CD14-positive monocyte (primary cell): ENCODE measurements around the gene CRMP1. TPM values are rescaled to one million over a fixed set of nuclear protein-coding genes. Genes with fewer than 3 reads are reported as not detected.

Source experiments
- DNase-seq, 3 donors: peaks; one replicate each; pipeline ENCODE4 v3.0.0-alpha.2; 2011 to 2022
- H2AFZ ChIP-seq: 2 replicates; pipeline ENCODE4 v1.6.0; 2012; ENCODE audit warnings: mild to moderate bottlenecking, low read depth, low read length, inconsistent platforms; ENCODE audit not compliant: insufficient read depth, poor library complexity, severe bottlenecking
- H3K27ac ChIP-seq, 2 donors: 1 replicate in 1 of 2; 2 replicates in 1 of 2; pipeline ENCODE4 v1.5.1; 2012 to 2013; ENCODE audit warnings: low read length in 2 of 2, control low read depth in 1 of 2, inconsistent platforms in 1 of 2, low read depth in 1 of 2, mild to moderate bottlenecking in 1 of 2
- H3K27me3 ChIP-seq, 2 donors: one replicate each; pipeline versions ENCODE4 v1.6.0 to v1.6.1; 2011 to 2013; ENCODE audit warnings: low read length in 2 of 2; ENCODE audit not compliant: control insufficient read depth in 2 of 2, insufficient read depth in 2 of 2
- H3K36me3 ChIP-seq, 2 donors: replicated peaks in 1 of 2; 1 replicate in 1 of 2; 2 replicates in 1 of 2; pipeline versions ENCODE4 v1.5.1 to v1.6.1; 2012 to 2013; ENCODE audit warnings: low read length in 2 of 2, control low read depth in 1 of 2, inconsistent platforms in 1 of 2, mild to moderate bottlenecking in 1 of 2; ENCODE audit not compliant: insufficient read depth in 2 of 2, control insufficient read depth in 1 of 2
- H3K4me1 ChIP-seq, 2 donors: 1 replicate in 1 of 2; 2 replicates in 1 of 2; pipeline versions ENCODE4 v1.5.1 to v1.6.1; 2012 to 2013; ENCODE audit warnings: low read length in 2 of 2, control low read depth in 1 of 2, inconsistent platforms in 1 of 2, mild to moderate bottlenecking in 1 of 2, moderate library complexity in 1 of 2; ENCODE audit not compliant: insufficient read depth in 2 of 2, control insufficient read depth in 1 of 2
- H3K4me2 ChIP-seq: replicated peaks from 2 replicates; pipeline ENCODE3; 2012; ENCODE audit warnings: low read length, moderate library complexity, mild to moderate bottlenecking; ENCODE audit not compliant: poor library complexity, severe bottlenecking; ENCODE audit errors: extremely low read depth
- H3K4me3 ChIP-seq, 3 experiments: fragments of 200-600 bp in 1 of 3; sonication (generic) in 1 of 3; replicated peaks in 1 of 3; 1 replicate in 2 of 3; 2 replicates in 1 of 3; pipeline ENCODE4 v1.5.1; 2011 to 2013; ENCODE audit warnings: low read length in 3 of 3, mild to moderate bottlenecking in 3 of 3, control low read depth in 2 of 3, low read depth in 2 of 3, inconsistent platforms in 1 of 3, moderate library complexity in 1 of 3
- H3K79me2 ChIP-seq: 2 replicates; pipeline ENCODE4 v1.6.0; 2012; ENCODE audit warnings: mild to moderate bottlenecking, control low read depth, inconsistent platforms, low read length, moderate library complexity; ENCODE audit not compliant: insufficient read depth
- H3K9ac ChIP-seq: 2 replicates; pipeline ENCODE4 v1.6.0; 2017; ENCODE audit warnings: low read length, mild to moderate bottlenecking; ENCODE audit not compliant: insufficient read depth, poor library complexity, severe bottlenecking
- H3K9me3 ChIP-seq, 2 donors: replicated peaks in 1 of 2; 1 replicate in 1 of 2; 2 replicates in 1 of 2; pipeline versions ENCODE4 v1.5.1 to v1.6.1; 2012 to 2013; ENCODE audit warnings: low read length in 2 of 2, control low read depth in 1 of 2; ENCODE audit not compliant: control insufficient read depth in 1 of 2, insufficient read depth in 1 of 2
- H4K20me1 ChIP-seq: 2 replicates; pipeline ENCODE4 v1.6.0; 2012; ENCODE audit warnings: mild to moderate bottlenecking, low read length, control low read depth, moderate library complexity; ENCODE audit not compliant: insufficient read depth
- H3K27ac Mint-ChIP-seq, 7 donors: one replicate each; pipeline ENCODE4 v1.8.0; 2020; ENCODE audit warnings: mild to moderate bottlenecking in 7 of 7, mixed read lengths in 7 of 7, moderate library complexity in 6 of 7, inconsistent platforms in 2 of 7
- H3K27me3 Mint-ChIP-seq, 3 donors: one replicate each; pipeline ENCODE4 v1.8.0; 2021 to 2022; ENCODE audit warnings: low read depth in 3 of 3, mild to moderate bottlenecking in 3 of 3, mixed read lengths in 3 of 3, moderate library complexity in 3 of 3, inconsistent platforms in 1 of 3
- H3K36me3 Mint-ChIP-seq, 2 donors: one replicate each; pipeline ENCODE4 v1.8.0; 2020; ENCODE audit warnings: mixed read lengths in 2 of 2, inconsistent platforms in 1 of 2, mild to moderate bottlenecking in 1 of 2
- H3K4me1 Mint-ChIP-seq: one replicate; pipeline ENCODE4 v1.8.0; 2020; ENCODE audit warnings: mild to moderate bottlenecking, mixed read lengths
- H3K4me3 Mint-ChIP-seq, 2 donors: one replicate each; pipeline ENCODE4 v1.8.0; 2020; ENCODE audit warnings: mild to moderate bottlenecking in 2 of 2, mixed read lengths in 2 of 2, moderate library complexity in 1 of 2
- H3K9me3 Mint-ChIP-seq, 7 donors: one replicate each; pipeline ENCODE4 v1.8.0; 2020 to 2022; ENCODE audit warnings: mixed read lengths in 7 of 7, mild to moderate bottlenecking in 6 of 7, moderate library complexity in 6 of 7, inconsistent platforms in 2 of 7
- WGBS: methylation state at CpG from one replicate; pipeline ENCODE4 v1.1.5; 2013; ENCODE audit warnings: missing lambda C conversion rate; ENCODE audit not compliant: insufficient coverage; 5-methylcytosine and 5-hydroxymethylcytosine counted together
- intact Hi-C, 2 donors: fragments of 100-400 bp; cut with micrococcal nuclease; formaldehyde crosslinking; loops; one replicate each; pipeline versions ENCODE4 v1.15.0 to v1.15.1; 2023
- polyA plus RNA-seq, 3 donors: library from polyadenylated mRNA; depleted of rRNA in 1 of 3; unstranded in 2 of 3; stranded (reverse) in 1 of 3; fragments of 300-500 nt in 2 of 3; fragments of >200 nt in 1 of 3; fragmentation: Illumina TruSeq in 2 of 3; gene quantifications; 1 replicate in 2 of 3; 2 replicates in 1 of 3; pipeline ENCODE4 v1.2.3, GENCODE V29; 2012 to 2021
- TF ChIP-seq, protein P1 (sequence below): fragments of 200-600 bp; IDR thresholded peaks from one replicate; pipeline ENCODE4 v1.8.0; 2022; ENCODE audit warnings: antibody characterized with exemption, mild to moderate bottlenecking

CRMP1 gene
- polyA plus RNA-seq, 3 donors, result not detected

DNA sequence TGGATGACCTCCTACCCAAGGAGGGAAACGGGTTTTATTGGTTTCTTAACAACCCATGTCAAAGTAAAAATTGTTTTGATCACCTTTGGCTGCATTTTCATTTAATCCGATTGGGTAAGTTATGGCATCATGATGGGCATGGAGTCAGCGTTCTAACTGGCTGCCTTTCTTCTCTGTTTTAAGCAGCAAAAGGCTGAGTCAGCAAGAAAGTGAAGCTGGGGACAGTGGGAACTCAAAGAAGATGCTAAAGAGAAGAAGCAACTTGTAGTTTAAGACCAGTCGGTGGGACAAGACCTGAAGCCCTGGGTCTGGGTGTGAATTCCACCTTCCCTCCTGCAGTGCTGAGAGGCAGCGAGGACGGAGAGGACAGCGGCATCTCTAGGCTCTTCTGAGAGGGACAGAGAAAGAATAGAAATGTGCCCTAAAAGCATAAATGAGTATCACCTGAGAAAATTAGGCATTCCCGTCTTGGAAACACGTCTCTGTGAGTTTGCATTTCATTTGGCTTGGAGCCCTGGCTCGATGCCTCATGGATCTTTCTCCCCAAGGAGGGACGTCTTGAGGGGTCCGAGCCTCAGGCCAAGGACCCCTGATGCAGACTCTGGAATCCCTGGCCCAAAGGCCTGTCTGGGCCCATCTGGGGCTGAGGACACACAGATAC, 82.0 kb downstream of the CRMP1 start:
- no peak for DNase-seq
- peaks cover 0 to 1% (median 0%) of the 10 kb centered on the region in 7 donors for H3K9me3 Mint-ChIP-seq
- peak overlapping the region in 1 of 7 donors; percentile 33 for H3K27ac Mint-ChIP-seq
- Histone ChIP-seq H3K79me2 (no peaks in the 10 kb centered on the region), H2AFZ (no peak overlapping the region), H3K27ac (no peak overlapping the region), H3K27me3 (no peaks in the 10 kb centered on the region), H3K4me2 (no peak overlapping the region), H4K20me1 (no peaks in the 10 kb centered on the region), H3K9me3 (no peaks in the 10 kb centered on the region), H3K4me3 (no peak overlapping the region), H3K36me3 (no peaks in the 10 kb centered on the region), H3K4me1 (no peaks in the 10 kb centered on the region), H3K9ac (no peak overlapping the region)
- H3K4me1 Mint-ChIP-seq, result no peaks in the 10 kb centered on the region
- 94% methylated on average over 11 of the region's 12 CpGs for WGBS
- peaks cover 2 to 5% (median 2%) of the 10 kb centered on the region in 3 donors for H3K27me3 Mint-ChIP-seq
- no peaks in the 10 kb centered on the region for H3K36me3 Mint-ChIP-seq
- intact Hi-C loops, result loop anchor here (5.0 to 10.0 kb wide), 3 partner anchors 819 to 1326 kb away; no protein-coding TSS in a partner anchor
- H3K4me3 Mint-ChIP-seq, result no peak overlapping the region
- TF ChIP-seq, protein P1, sequence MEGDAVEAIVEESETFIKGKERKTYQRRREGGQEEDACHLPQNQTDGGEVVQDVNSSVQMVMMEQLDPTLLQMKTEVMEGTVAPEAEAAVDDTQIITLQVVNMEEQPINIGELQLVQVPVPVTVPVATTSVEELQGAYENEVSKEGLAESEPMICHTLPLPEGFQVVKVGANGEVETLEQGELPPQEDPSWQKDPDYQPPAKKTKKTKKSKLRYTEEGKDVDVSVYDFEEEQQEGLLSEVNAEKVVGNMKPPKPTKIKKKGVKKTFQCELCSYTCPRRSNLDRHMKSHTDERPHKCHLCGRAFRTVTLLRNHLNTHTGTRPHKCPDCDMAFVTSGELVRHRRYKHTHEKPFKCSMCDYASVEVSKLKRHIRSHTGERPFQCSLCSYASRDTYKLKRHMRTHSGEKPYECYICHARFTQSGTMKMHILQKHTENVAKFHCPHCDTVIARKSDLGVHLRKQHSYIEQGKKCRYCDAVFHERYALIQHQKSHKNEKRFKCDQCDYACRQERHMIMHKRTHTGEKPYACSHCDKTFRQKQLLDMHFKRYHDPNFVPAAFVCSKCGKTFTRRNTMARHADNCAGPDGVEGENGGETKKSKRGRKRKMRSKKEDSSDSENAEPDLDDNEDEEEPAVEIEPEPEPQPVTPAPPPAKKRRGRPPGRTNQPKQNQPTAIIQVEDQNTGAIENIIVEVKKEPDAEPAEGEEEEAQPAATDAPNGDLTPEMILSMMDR, result no peak

DNA sequence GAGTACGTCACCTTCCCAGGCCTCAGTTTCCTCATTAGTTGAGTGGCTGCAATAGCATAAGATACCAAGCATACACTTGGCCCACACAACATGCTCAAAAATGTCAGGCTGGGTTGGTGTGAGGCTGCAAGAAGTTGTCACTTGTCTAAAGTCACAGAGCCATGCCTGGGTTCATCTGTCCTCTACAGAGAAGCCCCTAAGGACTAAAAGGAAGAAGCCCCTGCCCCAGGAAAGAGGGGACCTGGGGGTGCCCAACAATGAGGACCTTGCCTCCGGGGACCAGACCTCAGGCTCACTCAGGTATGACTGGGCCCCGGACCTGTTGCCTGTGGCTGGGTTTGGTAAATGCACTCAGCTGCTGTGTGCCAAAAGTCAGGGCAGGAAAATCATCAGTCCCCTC, 82.7 kb downstream of the CRMP1 start:
- no peaks in the 10 kb centered on the region for H3K4me1 Mint-ChIP-seq
- DNase-seq, result no peak
- H3K4me3 Mint-ChIP-seq, result no peak overlapping the region
- H3K27ac ChIP-seq, result no peak overlapping the region
- no peak overlapping the region for H3K4me3 ChIP-seq
- no peaks in the 10 kb centered on the region for H3K36me3 ChIP-seq
- H3K4me2 ChIP-seq, result no peak overlapping the region
- H3K27me3 ChIP-seq, result no peaks in the 10 kb centered on the region
- H3K9ac ChIP-seq, result no peak overlapping the region
- no peaks in the 10 kb centered on the region for H3K79me2 ChIP-seq
- no peaks in the 10 kb centered on the region for H4K20me1 ChIP-seq
- peaks cover 2 to 5% (median 2%) of the 10 kb centered on the region in 3 donors for H3K27me3 Mint-ChIP-seq
- H2AFZ ChIP-seq, result no peak overlapping the region
- WGBS, result 94% methylated on average over 2 of the region's 3 CpGs
- no peaks in the 10 kb centered on the region for H3K4me1 ChIP-seq
- intact Hi-C loops, result loop anchor here (5.0 to 10.0 kb wide), 3 partner anchors 818 to 1325 kb away; no protein-coding TSS in a partner anchor
- no peaks in the 10 kb centered on the region for H3K36me3 Mint-ChIP-seq
- TF ChIP-seq, protein P1, result no peak
- no peaks in the 10 kb centered on the region for H3K9me3 ChIP-seq
- H3K27ac Mint-ChIP-seq, result no peak overlapping the region
- peaks cover 0 to 1% (median 0%) of the 10 kb centered on the region in 7 donors for H3K9me3 Mint-ChIP-seq
